HepG2 (cell line): ENCODE data around the gene MAFB. TPM values are rescaled to one million over a fixed set of nuclear protein-coding genes. Genes with fewer than 3 reads are reported as not detected.

Experiments used
- ARHGAP35 ChIP-seq: sonication (generic); formaldehyde crosslinking; IDR thresholded peaks from 2 replicates; pipeline ENCODE4 v1.9.0; 2022; ENCODE audit warnings: mild to moderate bottlenecking, inconsistent platforms, moderate library complexity, missing genetic modification reagents, borderline replicate concordance
- CC2D1A ChIP-seq: sonication (generic); formaldehyde crosslinking; IDR thresholded peaks from 2 replicates; pipeline ENCODE4 v1.8.1; 2023; ENCODE audit warnings: mild to moderate bottlenecking, missing genetic modification reagents
- CHD2 ChIP-seq: IDR thresholded peaks from 2 replicates; pipeline ENCODE4 v1.6.1; 2011; ENCODE audit warnings: low read depth, low read length, improper control_type of control experiment
- DMAP1 ChIP-seq: IDR thresholded peaks from 2 replicates; pipeline ENCODE4 v1.6.1; 2016
- ETS1 ChIP-seq: sonication (generic); formaldehyde crosslinking; IDR thresholded peaks from 2 replicates; pipeline ENCODE4 v1.4.0; 2020; ENCODE audit warnings: missing genetic modification reagents
- FLYWCH1 ChIP-seq: sonication (generic); formaldehyde crosslinking; IDR thresholded peaks from 2 replicates; pipeline ENCODE4 v1.8.1; 2023; ENCODE audit warnings: mild to moderate bottlenecking, missing genetic modification reagents
- FOXC1 ChIP-seq: sonication (generic); formaldehyde crosslinking; IDR thresholded peaks from 2 replicates; pipeline ENCODE4 v1.8.0; 2022; ENCODE audit warnings: mild to moderate bottlenecking, missing genetic modification reagents, borderline replicate concordance
- FOXP4 ChIP-seq: sonication (generic); formaldehyde crosslinking; IDR thresholded peaks from 2 replicates; pipeline ENCODE4 v1.4.0; 2020; ENCODE audit warnings: missing genetic modification reagents
- FUBP1 ChIP-seq: sonication (generic); formaldehyde crosslinking; IDR thresholded peaks from 2 replicates; pipeline ENCODE4 v1.5.1; 2020; ENCODE audit warnings: missing genetic modification reagents, mild to moderate bottlenecking, borderline replicate concordance
- GMEB1 ChIP-seq: sonication (generic); formaldehyde crosslinking; IDR thresholded peaks from 2 replicates; pipeline ENCODE4 v1.5.1; 2020; ENCODE audit warnings: missing genetic modification reagents, mild to moderate bottlenecking, borderline replicate concordance
- HOMEZ ChIP-seq: IDR thresholded peaks from 2 replicates; pipeline ENCODE4 v1.6.1; 2016; ENCODE audit warnings: low read depth
- NFE2 ChIP-seq: sonication (generic); formaldehyde crosslinking; IDR thresholded peaks from 2 replicates; pipeline ENCODE4 v1.4.0; 2020; ENCODE audit warnings: missing genetic modification reagents
- SALL1 ChIP-seq: sonication (generic); formaldehyde crosslinking; IDR thresholded peaks from 2 replicates; pipeline ENCODE4 v1.8.0; 2022; ENCODE audit warnings: mild to moderate bottlenecking, missing genetic modification reagents
- ZC3H13 ChIP-seq: sonication (generic); formaldehyde crosslinking; IDR thresholded peaks from 2 replicates; pipeline ENCODE4 v1.8.1; 2023; ENCODE audit warnings: mild to moderate bottlenecking, missing genetic modification reagents, moderate library complexity
- ZFP41 ChIP-seq: sonication (generic); formaldehyde crosslinking; IDR thresholded peaks from 2 replicates; pipeline ENCODE4 v1.4.0; 2020; ENCODE audit warnings: mild to moderate bottlenecking, missing genetic modification reagents, borderline replicate concordance
- ZNF251 ChIP-seq: sonication (generic); formaldehyde crosslinking; IDR thresholded peaks from 2 replicates; pipeline ENCODE4 v1.9.0; 2021; ENCODE audit warnings: mild to moderate bottlenecking, missing genetic modification reagents
- ZNF484 ChIP-seq: sonication (generic); formaldehyde crosslinking; IDR thresholded peaks from 2 replicates; pipeline ENCODE4 v1.5.1; 2020; ENCODE audit warnings: mild to moderate bottlenecking, low read depth, missing genetic modification reagents, borderline replicate concordance
- ZNF761 ChIP-seq: sonication (generic); formaldehyde crosslinking; conservative IDR thresholded peaks from 2 replicates; pipeline ENCODE4 v1.4.0; 2020; ENCODE audit warnings: mild to moderate bottlenecking, missing genetic modification reagents
- ZNF773 ChIP-seq: sonication (generic); formaldehyde crosslinking; IDR thresholded peaks from 2 replicates; pipeline ENCODE4 v1.4.0; 2020; ENCODE audit warnings: missing genetic modification reagents, borderline replicate concordance
- polyA plus RNA-seq, 8 experiments: library from polyadenylated mRNA; depleted of rRNA in 3 of 8; stranded (reverse) in 7 of 8; unstranded in 1 of 8; fragments of >200 nt; fragmentation: Illumina TruSeq in 4 of 8; extraction: Trizol in 4 of 8; gene quantifications; 2 replicates each; pipeline versions ENCODE4 v1.2.1 to v1.2.3, GENCODE V29; 2011 to 2016; ENCODE audit warnings: low read depth in 4 of 8, missing spikeins in 1 of 8, mixed read lengths in 1 of 8; ENCODE audit not compliant: insufficient read depth in 1 of 8
- total RNA-seq, 5 experiments: library from RNA; depleted of rRNA; stranded (reverse); fragments of >200 nt; fragmentation: Illumina TruSeq; extraction: Trizol; gene quantifications; 2 replicates each; pipeline ENCODE4 v1.2.3, GENCODE V29; 2016; ENCODE audit warnings: low read depth in 1 of 5

Gene MAFB
- total and polyA plus RNA-seq, 2 of the 13 experiments (the other 11 are each of a cell fraction or from before 2014, with no cell fraction given), result 0.08 to 0.11 TPM

GRCh38 chr20:40689943-40690835 is 1.2 kb upstream of the MAFB start (continued):
- TF ChIP-seq NFE2, result no peak
- TF ChIP-seq GMEB1 (CRISPR knock-in tag), result peak; percentile 48; the same call in 1 of the 2 replicates
- no peak; the same call in 1 of the 2 replicates for TF ChIP-seq DMAP1 (CRISPR knock-in tag)
- no peak for TF ChIP-seq FLYWCH1 (CRISPR knock-in tag)
- TF ChIP-seq FUBP1 (CRISPR knock-in tag), result 0 out of 2 replicates have a peak, but pooled peaks have one; percentile 65
- no peak for TF ChIP-seq ZC3H13 (CRISPR knock-in tag)
- no peak for TF ChIP-seq CC2D1A
- peak; percentile 31; the same call in 1 of the 2 replicates for TF ChIP-seq FOXP4 (CRISPR knock-in tag)
- TF ChIP-seq ARHGAP35, result no peak
- no peak for TF ChIP-seq ZNF251 (CRISPR knock-in tag)
- TF ChIP-seq ETS1 (CRISPR knock-in tag), result no peak
- TF ChIP-seq ZNF773 (CRISPR knock-in tag), result no peak; the same call in 1 of the 2 replicates
- no peak for TF ChIP-seq HOMEZ (CRISPR knock-in tag)
- TF ChIP-seq ZNF761, result no peak; the same call in 1 of the 2 replicates
- TF ChIP-seq SALL1 (CRISPR knock-in tag), result peak; percentile 48
- TF ChIP-seq FOXC1, result peak; percentile 77; the same call in 1 of the 2 replicates
- TF ChIP-seq ZFP41 (CRISPR knock-in tag), result no peak
- no peak for TF ChIP-seq ZNF484 (CRISPR knock-in tag)
- TF ChIP-seq CHD2, result no peak
